ENCODE results near the gene CHMP4A.
A peak's percentile ranks its signal among the peaks of the same experiment; 100 is the strongest.
"Not testable (repeated sequence)": the region's sequence is repeated elsewhere in the genome, so short reads cannot be mapped to it uniquely, and the experiment has no call there.

Gene CHMP4A

GRCh38 chr14:24222987-24223386 lies 9.7 kb upstream of the CHMP4A start:
- DNase-seq: not testable (repeated sequence)

DNA sequence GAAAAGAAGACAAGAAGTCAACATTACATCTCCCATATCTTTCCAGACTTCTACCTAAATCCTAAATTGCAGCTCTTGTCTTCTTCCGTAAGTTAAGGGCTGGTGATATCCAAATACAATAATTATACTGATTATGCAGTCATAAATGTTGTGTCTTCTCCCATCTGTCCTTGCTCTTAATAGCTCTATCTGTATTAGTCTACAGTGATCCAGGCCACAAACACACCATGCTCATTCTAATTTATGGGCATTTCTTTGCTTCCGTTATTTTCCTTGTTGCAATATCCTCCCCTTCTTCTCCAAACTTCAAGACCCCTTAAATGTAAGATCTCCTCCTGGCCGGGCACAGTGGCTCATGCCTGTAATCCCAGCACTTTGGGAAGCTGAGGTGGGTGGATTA lies 6.2 kb upstream of the CHMP4A start:
- DNase-seq: no peak

GRCh38 chr14:24219080-24219479 lies 5.8 kb upstream of the CHMP4A start:
- no peak for DNase-seq

DNA sequence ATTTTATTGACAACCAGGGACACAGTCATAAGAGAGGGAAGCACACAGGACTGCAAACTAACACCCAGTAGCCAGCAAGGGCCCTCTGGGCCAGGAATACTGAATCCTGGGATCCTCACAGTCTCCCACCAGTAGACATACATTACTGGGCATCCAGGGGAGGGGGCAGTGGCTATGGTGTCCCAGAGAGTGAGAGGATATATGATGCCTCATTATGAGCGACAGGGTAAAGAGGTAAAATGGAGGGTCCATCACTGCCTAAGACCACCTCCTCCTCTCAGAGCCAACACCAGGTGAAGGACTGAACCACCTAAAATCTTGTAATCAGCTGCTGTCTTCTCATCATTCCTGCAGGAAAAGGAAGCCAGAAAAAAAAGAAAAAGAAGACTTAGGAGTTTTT lies 3.6 kb upstream of the CHMP4A start:
- DNase-seq: not testable (repeated sequence)

DNA sequence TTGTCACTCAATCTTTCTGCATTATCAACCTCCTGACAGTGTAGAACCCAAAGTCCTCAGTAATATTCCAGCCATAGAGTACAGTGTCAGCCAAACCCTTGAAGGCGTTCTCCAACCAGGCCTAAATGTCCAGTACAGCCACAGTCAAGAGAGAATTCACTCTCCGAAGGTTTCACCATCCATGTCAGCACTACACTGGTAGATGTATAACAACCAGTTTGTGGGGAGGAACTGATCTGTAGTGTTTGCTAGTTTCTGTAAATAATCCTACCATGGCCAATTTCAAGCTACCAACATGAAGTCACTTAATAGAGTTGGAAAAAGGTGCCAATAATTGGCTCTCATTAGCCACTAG lies 3.0 kb upstream of the CHMP4A start:
- DNase-seq: no peak

- peak; percentile 91 for DNase-seq
Observed at GRCh38 chr14:24215495-24216344, 2.4 kb upstream of the CHMP4A start, which contains the start of gene MDP1. Gene MDP1 (minus strand): TSS chr14:24216066. CDS start chr14:24215955, 111 bp downstream.

DNA sequence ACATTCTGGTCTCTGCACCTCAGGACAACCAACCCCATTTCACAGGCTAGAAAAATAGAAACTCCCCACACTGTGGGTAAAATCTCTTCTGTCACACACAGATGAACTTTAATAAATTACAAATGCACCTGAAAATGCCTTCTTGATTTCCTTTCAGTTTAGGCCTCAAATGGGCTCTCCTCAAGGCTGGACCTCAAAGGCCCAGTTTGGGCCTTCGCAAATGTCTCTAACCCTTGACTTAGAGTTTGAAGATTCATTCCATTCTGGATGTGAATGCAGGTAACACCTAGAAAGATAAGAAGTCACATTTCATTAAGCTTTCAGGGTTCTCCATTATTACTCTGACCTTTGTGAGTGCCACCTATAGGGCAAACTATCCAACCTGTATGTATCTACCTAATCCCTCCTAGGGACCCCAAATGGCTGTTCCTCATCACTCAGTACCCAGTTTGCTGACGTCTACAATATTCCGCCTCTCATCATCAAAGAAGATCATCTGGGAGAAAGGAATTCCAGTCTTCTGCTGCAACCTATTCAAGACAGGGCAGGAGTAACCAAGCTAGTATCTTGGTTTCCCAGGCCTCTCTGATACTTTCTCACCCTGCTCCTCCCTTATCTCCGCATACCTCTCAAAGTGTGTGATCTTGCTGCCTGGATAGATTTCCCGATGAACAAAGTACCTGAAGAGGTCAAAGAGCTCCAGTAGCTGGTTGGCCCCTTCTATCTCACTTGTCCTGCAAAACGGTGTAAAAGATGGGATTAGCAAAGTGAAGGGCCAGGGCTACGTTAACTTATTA lies 776 bp upstream of the CHMP4A start:
- DNase-seq: no peak

DNA sequence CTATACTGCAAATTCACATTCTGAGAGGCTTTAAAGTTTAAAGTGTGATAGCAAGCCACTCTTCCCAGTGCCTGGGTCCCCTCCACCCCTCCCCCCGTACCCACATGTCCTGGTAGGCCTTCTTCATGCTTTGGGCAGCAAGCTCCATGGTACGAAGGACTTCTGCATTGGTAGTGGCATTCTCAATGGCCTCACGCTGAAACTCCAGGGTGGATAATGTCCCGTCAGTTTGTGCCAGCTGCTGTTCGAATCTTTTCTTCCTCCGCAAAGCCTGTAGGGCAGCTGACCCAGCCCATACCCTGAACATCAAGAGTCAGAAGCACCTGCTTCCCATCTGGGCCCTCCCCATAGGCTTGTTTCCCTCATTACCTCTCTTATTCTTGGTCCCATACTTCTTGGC lies 2.0 kb downstream of the CHMP4A start:
- DNase-seq: no peak

DNA sequence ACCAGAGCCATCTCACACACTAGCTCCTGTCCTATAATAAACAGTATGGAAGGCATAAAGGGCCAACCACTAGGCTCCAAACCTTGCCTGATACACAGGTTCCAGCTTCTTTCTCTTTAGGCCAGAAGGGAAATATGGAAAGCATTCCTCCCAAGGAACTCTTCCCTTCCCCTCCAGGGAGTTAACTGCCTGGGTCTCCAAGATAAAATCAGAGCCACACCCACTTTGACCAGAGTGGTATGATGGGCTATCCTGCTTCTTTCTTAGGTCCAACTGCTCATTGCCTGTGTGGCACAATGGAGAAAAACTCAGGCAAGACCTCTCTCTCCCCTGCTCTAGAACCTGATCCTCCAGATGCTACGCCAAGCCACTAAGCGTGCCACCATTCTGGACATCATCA lies 5.7 kb downstream of the CHMP4A start:
- DNase-seq: no peak

DNA sequence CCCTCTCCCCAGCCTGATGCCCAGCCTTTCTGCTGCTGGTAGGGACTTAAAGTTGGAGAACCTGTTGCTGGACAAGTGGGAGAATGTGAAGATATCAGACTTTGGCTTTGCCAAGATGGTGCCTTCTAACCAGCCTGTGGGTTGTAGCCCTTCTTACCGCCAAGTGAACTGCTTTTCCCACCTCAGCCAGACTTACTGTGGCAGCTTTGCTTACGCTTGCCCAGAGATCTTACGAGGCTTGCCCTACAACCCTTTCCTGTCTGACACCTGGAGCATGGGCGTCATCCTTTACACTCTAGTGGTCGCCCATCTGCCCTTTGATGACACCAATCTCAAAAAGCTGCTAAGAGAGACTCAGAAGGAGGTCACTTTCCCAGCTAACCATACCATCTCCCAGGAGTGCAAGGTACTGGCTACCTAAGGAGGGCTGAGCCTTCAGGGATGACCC lies 6.2 kb downstream of the CHMP4A start:
- DNase-seq: no peak

DNA sequence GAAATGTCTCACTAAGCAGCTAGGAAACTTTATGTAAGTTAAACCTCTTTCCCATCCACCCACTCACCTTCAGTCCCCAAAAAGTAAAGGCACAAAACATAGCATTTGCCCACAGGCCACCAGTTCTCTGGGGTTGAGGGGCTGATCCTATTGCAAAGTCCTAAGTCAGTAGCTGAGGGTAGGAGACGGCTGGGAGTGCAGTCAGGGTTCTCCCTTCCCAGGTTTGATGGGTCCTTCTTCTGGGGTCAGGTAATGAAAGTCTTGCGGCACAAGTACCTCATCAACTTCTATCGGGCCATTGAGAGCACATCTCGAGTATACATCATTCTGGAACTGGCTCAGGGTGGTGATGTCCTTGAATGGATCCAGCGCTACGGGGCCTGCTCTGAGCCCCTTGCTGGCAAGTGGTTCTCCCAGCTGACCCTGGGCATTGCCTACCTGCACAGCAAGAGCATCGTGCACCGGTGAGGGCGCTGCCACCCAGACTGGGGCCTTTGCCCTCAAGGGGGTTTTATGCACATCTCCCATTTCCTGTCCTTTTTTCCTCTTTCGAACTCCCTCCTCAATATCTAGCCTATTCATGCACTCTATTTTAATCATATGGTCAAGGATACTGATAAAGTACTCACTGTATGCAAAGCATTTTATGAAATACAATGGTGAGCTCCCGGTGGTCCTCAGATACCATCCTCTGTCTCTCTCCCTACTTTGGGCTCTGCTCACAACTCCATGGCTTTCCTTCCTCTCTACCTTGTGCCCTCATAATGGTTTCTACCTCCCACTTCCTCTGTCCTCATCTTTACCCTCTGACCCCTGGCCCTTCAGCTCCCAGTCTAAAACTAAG lies 6.8 kb downstream of the CHMP4A start:
- no peak for DNase-seq

GRCh38 chr14:24204163-24205146 lies 8.8 kb downstream of the CHMP4A start:
- DNase-seq: no peak

DNA sequence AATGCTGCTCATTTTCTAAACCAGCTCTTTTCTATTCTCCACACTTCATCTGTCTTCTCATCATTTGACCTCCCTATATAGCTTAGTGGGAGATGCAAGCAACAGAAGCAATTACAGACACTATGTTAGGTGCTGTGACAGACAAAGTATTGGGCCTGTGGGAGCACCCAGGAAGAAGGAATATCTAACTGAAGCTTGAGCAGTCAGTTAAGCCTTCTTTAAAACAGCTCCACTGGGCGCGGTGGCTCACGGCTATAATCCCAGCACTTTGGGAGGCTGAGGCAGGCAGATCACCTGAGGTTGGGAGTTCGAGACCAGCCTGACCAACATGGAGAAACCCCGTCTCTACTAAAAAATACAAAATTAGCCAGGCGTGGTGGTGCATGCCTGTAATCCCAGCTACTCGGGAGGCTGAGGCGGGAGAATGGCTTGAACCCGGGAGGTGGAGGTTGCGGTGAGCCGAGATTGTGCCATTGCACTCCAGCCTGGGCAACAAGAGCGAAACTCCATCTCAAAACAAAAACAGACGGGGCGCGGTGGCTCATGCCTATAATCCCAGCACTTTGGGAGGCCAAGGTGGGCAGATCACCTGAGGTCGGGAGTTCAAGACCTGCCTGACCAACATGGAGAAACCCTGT lies 9.9 kb downstream of the CHMP4A start:
- DNase-seq: not testable (repeated sequence)

DNA sequence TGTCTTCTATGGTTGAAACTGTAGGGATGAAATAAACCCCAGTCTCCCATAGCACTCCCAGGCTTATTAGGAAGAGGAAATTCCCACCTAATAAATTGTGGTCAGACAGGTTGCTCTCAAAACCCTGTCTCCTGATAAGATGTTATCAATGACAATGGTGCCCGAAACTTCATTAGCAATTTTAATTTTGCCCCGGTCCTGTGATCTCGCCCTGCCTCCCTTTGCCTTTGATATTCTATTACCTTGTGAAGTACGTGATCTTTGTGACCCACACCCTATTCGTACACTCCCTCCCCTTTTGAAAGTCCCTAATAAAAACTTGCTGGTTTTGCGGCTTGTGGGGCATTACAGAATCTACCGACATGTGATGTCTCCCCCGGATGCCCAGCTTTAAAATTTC lies 10.8 kb downstream of the CHMP4A start:
- DNase-seq: not testable (repeated sequence)

DNA sequence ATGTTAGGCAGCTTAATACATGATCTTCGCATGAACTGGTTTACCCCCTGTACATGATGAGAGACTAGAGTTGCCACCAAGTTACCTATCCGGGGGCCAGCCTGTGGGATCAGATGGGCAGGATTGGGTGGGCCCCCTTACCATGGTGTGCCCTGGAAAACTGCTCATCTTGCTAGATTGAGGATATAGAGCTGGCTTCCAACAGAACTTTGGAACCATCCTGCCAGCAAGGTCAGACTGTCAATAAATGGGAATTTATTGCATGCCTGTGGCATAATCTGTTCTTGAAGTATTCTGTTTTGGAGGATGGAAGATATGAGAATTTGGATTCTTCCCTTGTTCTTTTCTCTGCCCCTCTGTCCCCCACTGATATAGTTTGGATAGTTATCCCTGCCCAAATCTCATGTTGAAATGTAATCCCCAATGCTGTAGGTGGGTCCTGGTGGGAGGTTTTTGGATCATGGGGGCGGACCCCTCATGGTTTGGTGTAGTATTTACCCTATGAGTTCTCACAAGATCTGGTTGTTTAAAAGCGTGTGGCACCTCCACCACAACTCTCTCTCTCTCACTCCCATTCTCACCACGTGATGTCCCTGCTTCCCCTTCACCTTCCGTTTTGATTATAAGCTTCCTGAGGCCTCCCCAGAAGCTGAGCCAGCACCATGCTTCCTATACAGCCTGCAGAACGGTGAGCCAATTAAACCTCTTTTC lies 14.3 kb downstream of the CHMP4A start:
- DNase-seq: no peak

DNA sequence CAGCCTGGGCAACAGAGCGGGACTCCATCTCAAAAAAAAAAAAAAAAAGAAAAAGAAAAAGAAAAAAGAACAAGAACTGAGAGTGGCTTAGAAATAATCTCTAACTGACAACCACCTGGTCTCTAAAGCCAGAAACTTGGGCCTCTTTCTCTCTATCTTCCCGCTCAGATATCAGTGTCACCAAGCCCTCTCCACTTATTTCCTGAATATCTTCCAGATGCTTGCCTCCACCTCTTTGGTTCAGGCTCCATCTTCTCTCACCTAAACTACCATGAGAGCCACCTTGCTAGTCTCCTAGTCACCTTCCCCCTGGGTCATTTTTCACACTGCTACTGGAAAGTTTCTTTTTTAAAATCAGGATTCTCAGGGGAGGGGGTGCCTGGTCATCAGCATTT lies 16.2 kb downstream of the CHMP4A start:
- DNase-seq: no peak

GRCh38 chr14:24196071-24197055 lies 16.9 kb downstream of the CHMP4A start:
- peak; percentile 52 for DNase-seq

DNA sequence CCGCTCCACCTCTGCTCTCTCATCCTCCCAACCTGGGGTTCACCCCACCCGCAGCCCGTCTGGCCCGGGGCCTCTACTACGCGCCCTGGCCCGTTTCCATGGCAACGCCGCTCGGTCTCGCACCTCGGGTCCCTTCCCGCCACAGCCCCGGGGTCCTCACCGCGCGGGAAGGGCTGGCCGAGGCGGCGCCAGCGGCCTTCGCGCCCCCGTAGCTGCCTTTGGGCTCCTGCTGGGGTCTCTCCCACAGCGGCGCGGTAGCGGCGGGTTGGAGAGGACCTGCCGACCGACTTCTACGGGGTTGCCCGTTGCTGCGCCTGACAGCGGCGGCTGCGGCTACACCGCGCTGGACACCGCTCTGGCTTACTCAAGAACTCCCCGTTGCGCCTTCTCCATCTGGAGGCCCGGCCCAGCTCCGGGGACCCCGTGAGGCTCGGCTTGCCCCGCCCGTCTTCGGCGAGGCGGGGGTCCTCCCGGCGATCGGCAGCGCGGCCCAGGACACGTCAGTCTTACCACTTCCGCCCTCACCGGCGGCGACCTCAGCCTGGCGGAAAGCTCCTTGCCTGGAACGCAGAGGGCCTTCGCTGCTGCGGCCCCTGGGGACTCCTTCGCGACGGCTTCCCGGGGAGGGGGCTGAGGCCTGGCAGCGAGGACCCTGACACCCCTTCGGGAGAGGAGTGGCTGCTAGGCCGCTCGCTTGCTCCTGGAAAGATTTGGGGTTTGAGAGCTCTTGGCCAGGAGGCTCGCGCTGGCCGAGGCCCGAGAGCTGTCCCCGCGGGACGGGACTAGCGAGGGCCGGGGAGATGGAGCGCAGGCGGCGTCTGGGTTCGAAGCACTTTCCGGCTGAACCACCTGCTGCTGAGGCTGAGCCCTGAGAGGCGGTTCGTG lies 17.9 kb downstream of the CHMP4A start, which contains the start of gene TM9SF1:
Gene TM9SF1 (minus strand): TSS at position 256 of the 885 bp plus-strand sequence. CDS start 422 bp downstream, outside the sequence.
- DNase-seq: peak; percentile 91
